Activated naive CD4-positive, alpha-beta T cell treated with anti-CD3 and anti-CD28 coated beads, Interleukin-2, amount 50 U/mL, for 72 hours (primary cell): ENCODE data around the gene KREMEN2. TPM values are rescaled to one million over a fixed set of nuclear protein-coding genes. Genes with fewer than 3 reads are reported as not detected.

Experiments
- ATAC-seq, 2 donors: fragments of 150-1000 bp; cut with Tn5 transposase; 2 replicates each; pipeline ENCODE4 v1.10.0; 2021; ENCODE audit warnings: mild to moderate bottlenecking in 2 of 2, moderate library complexity in 2 of 2
- DNase-seq, 2 donors: peaks; one replicate each; pipeline ENCODE4 v3.0.0; 2021 to 2022; ENCODE audit warnings: low spot score in 2 of 2
- H3K27ac Mint-ChIP-seq, 2 donors: one replicate each; pipeline ENCODE4 v1.8.0; 2022; ENCODE audit warnings: mild to moderate bottlenecking in 2 of 2, mixed read lengths in 2 of 2
- H3K36me3 Mint-ChIP-seq, 2 donors: one replicate each; pipeline ENCODE4 v1.8.0; 2022; ENCODE audit warnings: mixed read lengths in 2 of 2
- H3K9me3 Mint-ChIP-seq, 2 donors: one replicate each; pipeline ENCODE4 v1.8.0; 2022; ENCODE audit warnings: mixed read lengths in 2 of 2
- total RNA-seq, 2 donors: library from RNA; stranded (reverse); gene quantifications; one replicate each; pipeline ENCODE4 v1.2.3, GENCODE V29; 2022

The KREMEN2 gene
- total RNA-seq, 2 donors from 2014 or later = not detected

DNA sequence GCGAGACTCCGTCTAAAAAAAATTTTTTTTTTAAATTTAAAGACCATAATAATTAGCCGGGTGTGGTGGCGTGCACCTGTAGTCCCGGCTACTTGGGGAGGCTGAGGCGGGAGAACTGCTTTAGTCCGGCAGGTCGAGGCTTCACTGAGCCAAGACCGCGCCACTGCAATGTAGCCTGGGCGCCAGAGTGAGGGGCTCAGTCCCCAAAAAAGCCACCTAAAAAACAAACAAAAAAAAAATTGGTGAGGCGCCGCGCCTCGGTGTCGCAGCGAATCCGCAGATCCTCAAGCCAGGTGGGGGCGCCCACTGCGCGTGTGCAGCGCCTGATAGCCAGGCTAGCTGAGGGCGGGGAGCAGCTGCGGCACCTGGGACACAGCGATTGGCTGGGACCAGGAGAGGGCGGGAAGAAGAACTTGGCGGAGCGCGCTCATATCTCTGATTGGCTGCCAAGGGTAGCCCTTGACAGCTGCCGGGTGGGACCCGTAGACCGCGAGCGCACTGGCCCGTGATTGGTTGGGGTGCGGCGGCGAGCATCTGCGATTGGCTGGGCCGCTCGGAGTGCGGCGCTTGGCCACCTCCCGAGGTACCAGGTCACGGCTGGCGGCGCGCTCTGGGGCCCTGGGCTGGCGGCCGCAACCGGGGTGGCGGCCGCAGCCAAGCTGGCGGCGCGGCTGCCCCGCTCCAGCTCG, 39.7 kb downstream of the KREMEN2 start:
- Mint-ChIP-seq H3K9me3 (no peaks in the 10 kb centered on the region), H3K36me3 (no peaks in the 10 kb centered on the region), H3K27ac (no peak overlapping the region)
- ATAC-seq (peak; percentile 98 to 99), DNase-seq (peak; percentile 96 to 98)

DNA sequence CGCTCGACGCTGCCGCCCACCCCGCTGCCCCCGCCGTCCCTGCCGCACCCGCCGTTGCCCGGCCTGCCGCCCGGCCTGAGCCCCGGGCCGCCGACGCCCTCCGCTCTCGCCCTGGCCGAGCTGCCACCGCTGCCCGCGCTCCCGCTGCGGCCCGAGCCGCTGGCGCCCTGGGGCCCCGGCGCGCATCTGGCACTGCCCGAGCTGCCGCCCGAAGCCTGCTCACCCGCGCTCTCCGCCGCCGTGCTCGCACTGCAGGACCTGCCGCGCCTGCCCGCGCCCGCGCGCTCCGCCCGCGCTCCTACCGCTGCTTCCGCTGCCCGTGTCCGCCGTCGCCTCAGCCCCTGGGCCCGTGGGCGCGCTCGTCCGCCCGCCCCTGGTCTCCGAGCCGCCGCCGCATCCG, 40.2 kb downstream of the KREMEN2 start:
- Mint-ChIP-seq H3K27ac (no peak overlapping the region), H3K36me3 (no peaks in the 10 kb centered on the region), H3K9me3 (no peaks in the 10 kb centered on the region)
- ATAC-seq = peak; percentile 14 to 17
- DNase-seq = peak in 1 of 2 donors; percentile 26

DNA sequence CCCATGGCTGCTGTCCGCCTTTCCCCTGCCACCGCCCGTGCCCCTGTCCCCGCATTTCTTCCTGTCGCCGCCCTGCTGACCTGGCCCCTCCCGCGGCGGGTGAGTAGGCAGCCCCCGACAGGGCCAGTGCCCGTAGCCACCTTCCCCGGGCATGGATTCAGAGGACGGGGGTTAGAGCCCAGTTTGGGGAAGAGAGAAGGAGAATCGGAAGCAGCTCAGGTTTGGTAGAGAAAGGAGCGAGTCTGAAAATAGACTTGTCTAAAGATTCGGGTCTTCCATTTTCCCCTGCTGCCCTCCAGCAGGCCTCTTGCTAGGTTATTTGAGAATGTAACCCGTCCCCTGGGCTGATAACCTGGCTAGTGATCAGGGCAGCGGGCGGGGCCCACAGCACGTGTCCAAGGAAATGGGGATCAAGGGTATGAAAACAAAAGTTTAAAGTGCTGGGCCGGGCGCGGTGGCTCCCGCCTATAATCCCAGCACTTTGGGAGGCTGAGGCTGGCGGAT, 40.8 kb downstream of the KREMEN2 start:
- Mint-ChIP-seq H3K36me3 (no peaks in the 10 kb centered on the region), H3K9me3 (no peaks in the 10 kb centered on the region), H3K27ac (no peak overlapping the region)
- ATAC-seq (no peak), DNase-seq (no peak)

DNA sequence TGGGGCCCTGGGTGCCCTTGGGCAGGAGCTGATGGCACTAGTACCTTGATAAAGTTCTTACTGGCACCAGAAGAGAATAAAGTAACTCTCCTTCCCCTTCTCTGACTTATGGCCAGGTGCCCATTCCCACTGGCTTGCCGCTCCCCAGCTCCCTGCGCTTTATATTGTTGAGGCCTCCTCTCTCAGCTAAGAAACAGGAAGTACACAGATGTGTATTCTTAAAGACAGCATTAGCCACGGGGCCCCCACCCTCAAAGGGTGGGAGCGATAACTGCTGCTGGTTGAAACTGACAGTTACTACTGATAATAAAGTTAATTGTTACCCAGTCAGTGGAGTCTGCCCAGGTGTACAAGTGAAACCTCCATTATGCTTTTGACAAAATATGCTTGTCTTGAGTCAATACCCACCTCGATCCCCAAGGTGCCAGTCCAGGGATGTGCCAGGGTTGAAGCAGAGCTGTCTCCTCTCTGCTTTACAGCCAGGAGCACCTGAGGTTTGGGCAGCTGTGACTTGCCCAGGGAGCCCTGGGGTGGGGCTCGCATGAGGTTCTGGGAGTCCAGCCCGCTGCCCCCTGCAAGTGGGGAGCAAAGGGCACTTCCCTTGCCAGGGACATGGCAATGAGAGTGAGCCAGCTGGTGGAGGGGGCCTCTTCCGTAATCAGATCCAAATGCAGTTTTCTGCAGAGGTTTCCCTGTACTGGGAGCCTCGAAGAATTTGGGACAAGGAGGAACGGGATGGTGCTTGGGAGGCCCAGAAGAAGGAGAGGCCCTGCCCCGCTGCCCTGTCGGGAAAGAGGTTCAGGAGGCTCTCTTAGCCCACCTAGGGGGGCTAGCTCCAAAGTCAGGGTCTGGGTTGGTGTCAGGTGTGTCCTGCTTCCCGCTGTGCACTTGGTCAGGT, 43.2 kb downstream of the KREMEN2 start:
- Mint-ChIP-seq H3K9me3 (no peaks in the 10 kb centered on the region), H3K36me3 (no peaks in the 10 kb centered on the region), H3K27ac (no peak overlapping the region)
- DNase-seq (no peak), ATAC-seq (no peak)

DNA sequence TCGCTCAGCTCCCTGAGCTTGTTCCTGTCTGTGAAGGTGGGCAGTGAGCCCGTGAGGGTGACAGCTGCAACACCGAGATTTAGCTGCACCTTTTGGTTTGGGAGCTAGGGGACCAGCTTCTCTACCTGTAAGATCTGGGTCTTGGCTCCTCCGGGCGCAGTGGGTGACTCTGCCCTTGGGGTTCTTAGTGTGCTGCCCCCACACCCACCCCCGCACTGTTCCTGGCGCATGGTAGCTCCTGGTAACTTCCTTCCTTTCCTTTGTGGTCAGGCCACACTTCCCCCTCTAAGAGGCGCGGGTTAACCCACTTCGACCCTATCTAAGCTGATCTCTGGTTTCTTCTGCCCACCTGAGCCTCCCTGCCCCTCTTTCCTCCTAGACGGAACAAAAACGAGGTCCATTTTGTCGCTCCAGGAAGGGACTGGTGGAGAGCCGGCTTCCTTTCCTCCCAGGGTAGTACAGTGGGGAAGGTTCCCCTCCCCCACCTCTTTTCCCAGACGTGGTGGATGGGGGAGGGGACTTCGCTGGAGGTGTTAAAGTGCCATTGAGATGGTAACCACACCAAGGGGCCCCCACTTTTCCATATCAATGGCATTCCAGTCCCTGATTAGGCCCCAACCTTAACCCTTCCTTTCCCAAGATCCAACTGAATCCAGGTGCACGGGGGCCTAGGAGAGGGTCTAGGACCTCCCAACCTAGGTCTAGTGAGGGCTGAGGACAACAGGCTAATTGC, 44.0 kb downstream of the KREMEN2 start:
- no peak for ATAC-seq
- Mint-ChIP-seq H3K36me3 (no peaks in the 10 kb centered on the region), H3K27ac (no peak overlapping the region), H3K9me3 (no peaks in the 10 kb centered on the region)
- DNase-seq = no peak

DNA sequence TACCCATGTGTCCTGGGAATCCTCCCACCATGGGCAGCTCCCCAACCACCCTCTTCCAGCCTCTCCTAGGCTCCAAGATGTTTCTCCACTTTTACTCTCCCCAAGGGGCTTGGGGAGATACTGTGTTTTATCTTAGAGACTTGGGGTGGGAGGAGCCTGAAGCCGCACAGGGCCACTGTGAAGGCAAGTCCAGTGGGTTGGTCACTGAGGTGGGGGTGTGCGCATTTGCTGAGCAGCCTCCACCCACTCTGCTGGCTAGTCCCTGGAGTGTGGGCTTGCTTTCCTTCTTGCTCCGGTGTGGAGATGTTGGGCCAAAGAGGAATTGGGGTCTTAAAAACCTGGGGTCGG, 44.6 kb downstream of the KREMEN2 start:
- ATAC-seq = no peak
- Mint-ChIP-seq H3K9me3 (no peaks in the 10 kb centered on the region), H3K27ac (no peak overlapping the region), H3K36me3 (no peaks in the 10 kb centered on the region)
- no peak for DNase-seq

DNA sequence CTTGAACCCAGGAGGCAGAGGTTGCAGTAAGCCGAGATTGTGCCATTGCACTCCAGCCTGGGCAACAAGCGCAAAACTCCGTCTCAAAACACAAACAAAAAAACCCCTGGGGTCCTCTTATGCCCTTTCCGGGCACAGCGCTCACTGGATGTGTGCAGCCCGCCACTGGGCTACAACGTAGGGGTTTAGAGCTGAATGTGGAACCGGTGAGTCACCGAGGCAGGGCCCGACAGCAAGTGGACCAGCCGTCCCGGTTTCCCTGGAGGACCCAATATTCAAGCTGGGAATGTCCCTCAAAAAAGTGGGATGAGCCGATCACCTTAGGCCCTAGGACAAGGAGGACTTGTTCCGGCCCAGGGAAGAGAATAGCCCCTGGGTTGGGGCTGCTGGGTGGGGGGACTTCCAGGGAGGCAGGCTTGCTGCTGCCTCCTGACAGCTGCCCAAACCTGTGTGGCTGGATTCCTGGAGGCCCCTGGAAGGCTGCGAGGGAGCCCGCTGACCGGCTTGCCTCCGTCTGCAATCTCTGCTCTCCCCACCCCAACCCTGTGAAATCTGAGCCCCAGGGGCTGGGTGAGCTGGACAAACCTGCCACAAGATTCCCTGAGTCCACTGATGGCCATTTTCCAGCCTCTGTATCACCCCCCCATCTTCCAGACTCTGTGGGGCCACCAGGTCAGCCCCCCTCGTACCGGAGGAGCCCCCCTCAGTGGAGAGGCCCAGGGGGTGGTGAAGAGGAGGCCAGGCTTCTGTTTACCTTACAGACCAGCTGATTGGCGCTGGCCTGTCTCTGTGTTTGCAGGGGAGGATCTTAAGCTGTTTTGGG, 45.7 kb downstream of the KREMEN2 start:
- DNase-seq (no peak), ATAC-seq (no peak)
- Mint-ChIP-seq H3K9me3 (no peaks in the 10 kb centered on the region), H3K36me3 (no peaks in the 10 kb centered on the region), H3K27ac (no peak overlapping the region)

DNA sequence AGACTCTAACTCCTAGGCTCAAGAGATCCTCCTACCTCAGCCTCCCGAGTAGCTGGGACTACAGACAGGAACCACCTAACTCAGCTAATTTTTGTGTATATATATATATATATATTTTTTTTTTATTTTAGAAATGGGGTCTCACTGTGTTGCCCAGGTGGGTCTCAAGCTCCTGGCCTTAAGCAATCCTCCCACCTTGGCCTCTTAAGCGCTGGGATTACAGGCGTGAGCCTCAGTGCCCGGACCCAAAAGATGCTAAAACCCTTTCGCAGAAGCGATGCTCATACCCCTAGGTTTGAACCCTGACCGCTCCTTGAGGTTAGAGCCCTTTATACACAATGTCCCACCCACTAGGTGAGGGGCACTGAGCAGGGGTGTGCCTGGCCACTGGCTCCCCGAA, 46.4 kb downstream of the KREMEN2 start:
- H3K36me3 Mint-ChIP-seq = no peaks in the 10 kb centered on the region
- H3K9me3 Mint-ChIP-seq = no peaks in the 10 kb centered on the region
- H3K27ac Mint-ChIP-seq = no peak overlapping the region
- DNase-seq (no peak), ATAC-seq (no peak)

DNA sequence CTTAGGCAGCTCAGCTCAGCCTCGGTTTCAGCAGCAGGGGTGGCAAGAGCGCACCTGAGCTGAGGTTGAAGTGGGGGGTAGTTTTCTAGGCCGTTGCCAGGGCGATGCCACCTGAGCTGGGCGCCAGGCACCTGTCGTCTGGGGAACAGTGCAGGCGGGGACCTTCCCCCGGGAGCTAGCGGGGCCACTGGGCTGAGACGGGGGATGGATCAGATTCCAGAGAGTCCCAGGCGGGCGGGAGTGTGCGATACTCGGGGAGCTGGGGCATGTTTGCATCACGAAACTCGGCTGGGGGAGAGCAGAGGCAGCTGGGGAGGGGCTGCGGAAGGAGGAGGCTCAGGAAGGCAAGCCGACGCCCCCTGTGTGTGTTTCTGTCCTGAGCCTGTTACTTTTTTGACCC, 48.2 kb downstream of the KREMEN2 start:
- Mint-ChIP-seq H3K9me3 (no peaks in the 10 kb centered on the region), H3K36me3 (no peaks in the 10 kb centered on the region), H3K27ac (no peak overlapping the region)
- no peak for ATAC-seq
- DNase-seq = no peak

DNA sequence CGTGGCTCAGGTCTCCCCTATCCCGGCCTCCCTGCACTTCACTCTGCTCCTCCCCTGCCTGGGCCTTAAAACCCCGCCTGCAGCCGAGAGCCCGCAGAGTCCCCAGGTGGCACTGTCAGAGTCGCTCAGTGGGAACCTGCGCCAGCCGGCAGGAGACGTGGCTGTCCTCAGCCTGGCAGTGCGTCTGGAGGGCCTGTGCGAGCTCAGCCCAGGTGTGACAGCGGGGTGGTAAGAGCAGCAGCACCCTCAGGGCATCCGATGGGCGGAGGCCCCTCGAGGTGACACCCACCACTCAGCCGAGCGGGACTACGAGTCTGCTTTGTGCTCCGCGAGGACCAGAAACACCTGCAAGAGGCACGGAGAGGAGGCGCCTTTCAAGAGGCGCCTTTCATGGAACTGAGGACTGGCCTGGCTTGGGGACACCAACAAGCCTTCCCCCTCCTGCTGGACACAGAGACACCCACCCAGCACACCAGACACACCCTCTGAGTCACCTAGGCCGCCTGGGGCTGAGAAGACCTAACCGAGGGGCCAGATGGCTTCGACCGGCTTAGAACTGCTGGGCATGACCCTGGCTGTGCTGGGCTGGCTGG, 48.8 kb downstream of the KREMEN2 start, which contains the start of gene CLDN9:
Gene CLDN9 (plus strand): TSS at position 96 of the 593 bp plus-strand sequence. CDS start 440 bp downstream, at position 536.
- ATAC-seq = no peak

DNA sequence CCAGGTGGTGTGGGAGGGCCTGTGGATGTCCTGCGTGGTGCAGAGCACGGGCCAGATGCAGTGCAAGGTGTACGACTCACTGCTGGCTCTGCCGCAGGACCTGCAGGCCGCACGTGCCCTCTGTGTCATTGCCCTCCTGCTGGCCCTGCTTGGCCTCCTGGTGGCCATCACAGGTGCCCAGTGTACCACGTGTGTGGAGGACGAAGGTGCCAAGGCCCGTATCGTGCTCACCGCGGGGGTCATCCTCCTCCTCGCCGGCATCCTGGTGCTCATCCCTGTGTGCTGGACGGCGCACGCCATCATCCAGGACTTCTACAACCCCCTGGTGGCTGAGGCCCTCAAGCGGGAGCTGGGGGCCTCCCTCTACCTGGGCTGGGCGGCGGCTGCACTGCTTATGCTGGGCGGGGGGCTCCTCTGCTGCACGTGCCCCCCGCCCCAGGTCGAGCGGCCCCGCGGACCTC, 49.4 kb downstream of the KREMEN2 start:
- DNase-seq = no peak
- H3K9me3 Mint-ChIP-seq = no peaks in the 10 kb centered on the region

More for the DNA sequence above, 48.8 kb downstream of the KREMEN2 start, which contains the start of gene CLDN9:
- Mint-ChIP-seq H3K36me3 (no peaks in the 10 kb centered on the region), H3K9me3 (no peaks in the 10 kb centered on the region), H3K27ac (no peak within 1 kb of the TSS)
- no peak for DNase-seq

DNA sequence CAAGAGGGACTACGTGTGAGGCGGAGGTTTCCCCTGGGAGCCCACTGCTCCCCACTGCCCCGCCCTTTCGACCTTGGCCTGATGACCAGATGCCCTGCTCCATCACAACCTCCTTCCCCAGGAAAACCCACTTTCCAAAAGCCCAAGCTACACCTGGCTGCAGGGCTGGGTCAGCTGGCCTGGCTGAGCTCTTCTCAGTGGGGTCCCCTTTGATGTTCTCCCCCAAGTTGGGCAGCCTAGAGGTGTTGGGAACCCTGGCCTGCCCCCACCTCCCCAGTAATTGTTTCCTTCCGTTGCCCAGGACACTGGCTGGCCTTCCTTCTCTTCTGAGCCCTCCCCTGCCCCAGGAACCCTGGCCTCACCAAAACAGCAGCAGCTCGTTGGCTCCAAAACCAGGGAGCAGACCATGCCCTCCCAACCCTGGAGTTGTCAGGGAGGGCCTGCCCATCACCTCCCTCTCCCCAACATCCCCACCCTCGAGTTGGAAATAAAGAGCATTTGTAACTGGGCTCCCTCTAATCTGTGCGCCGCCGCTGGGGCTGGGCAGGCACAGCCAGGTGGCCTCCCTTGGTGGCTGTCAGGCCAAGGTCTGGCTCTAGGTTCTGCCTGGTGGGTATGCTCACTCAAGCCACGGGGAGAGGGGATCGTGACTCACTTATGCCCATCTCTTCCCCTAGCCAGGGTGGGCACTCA, 50.1 kb downstream of the KREMEN2 start:
- H3K9me3 Mint-ChIP-seq = no peaks in the 10 kb centered on the region
- no peak for ATAC-seq
- DNase-seq = no peak
- H3K27ac Mint-ChIP-seq = no peak overlapping the region
- no peaks in the 10 kb centered on the region for H3K36me3 Mint-ChIP-seq

More for the DNA sequence above, 49.4 kb downstream of the KREMEN2 start:
- H3K27ac Mint-ChIP-seq = no peak overlapping the region
- ATAC-seq = no peak
- H3K36me3 Mint-ChIP-seq = no peaks in the 10 kb centered on the region

DNA sequence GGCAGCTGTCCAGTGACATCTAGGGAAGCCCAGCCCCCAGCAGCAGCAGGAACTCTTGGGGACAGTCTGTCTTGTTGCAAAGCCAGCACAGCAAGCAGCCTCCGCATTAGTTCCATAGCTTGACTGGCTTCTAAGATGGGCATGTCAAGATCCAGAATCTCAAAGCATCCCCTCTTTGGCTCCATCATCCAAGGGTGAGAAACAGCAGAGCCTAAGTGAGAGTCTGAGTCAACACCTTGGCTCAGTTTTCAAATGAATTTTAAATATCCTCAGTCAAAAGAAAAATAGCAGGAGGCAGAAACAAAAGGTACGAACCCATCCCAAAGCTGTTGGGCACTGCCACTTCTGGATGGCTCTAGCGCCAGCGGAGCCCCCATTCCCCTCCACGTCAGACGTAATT, 50.9 kb downstream of the KREMEN2 start:
- Mint-ChIP-seq H3K27ac (no peak overlapping the region), H3K36me3 (no peaks in the 10 kb centered on the region), H3K9me3 (no peaks in the 10 kb centered on the region)
- DNase-seq (no peak), ATAC-seq (no peak)

DNA sequence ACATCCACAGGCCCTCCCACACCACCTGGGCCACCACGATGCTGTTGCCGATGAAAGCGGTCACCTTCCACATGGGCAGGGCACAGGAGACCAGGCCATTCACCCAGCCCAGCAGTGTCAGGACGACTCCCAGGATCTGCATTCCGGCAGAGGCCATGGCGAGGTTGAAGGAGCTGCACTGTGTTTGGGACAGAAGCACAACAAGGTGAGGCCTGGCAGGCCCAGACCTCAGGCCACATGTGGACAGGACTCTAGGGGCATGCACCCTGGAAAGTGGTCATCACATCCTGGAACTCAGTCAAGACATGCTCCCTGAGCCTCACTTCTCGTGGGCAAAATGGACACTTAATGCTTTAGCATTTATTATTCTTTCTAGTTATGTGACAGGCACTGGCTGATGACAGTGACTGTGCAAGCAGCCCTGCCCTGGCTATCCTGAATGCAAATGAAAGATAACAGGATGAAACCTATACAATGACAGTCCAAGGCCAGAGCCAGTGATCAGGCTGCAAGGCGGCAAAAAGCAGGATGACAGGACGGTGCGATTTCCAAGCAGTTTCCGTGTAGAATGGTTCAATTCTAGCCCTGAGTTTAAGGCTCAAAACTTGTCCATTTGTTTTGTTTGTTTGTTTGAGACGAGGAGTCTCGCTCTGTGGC, 51.9 kb downstream of the KREMEN2 start:
- Mint-ChIP-seq H3K27ac (no peak overlapping the region), H3K9me3 (no peaks in the 10 kb centered on the region), H3K36me3 (no peaks in the 10 kb centered on the region)
- ATAC-seq = no peak
- DNase-seq = no peak

DNA sequence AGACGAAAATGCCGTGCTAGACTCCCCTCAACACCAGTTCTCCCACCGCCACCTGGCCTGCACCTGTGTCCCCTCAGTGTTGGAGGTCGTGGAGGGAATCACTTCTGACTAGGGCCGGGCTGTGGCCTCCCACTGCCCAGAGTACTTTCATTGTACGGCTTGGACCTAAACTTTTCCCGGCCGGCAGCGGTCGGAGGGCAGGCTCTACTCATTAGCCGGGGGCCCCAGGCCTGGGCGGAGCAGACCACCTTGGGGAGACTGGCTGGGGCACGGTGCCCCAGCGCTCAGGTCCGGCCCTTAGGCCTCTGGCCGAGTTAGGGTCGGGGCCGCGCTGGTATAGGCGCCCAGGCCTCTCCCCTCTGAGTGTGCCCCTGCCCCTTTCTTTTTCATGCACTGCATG, 53.3 kb downstream of the KREMEN2 start:
- Mint-ChIP-seq H3K9me3 (no peaks in the 10 kb centered on the region), H3K36me3 (no peaks in the 10 kb centered on the region), H3K27ac (no peak overlapping the region)
- ATAC-seq = no peak
- DNase-seq = no peak
